ENCODE data around the gene ANKRD12. TPM values are rescaled to one million over a fixed set of nuclear protein-coding genes. Genes with fewer than 3 reads are reported as not detected.

The ANKRD12 gene
- total and polyA plus RNA-seq, 10 of the 15 experiments (the other 5 are each of a cell fraction or from before 2014, with no cell fraction given) = 5.9 to 45.7 (median 20.2) TPM

GRCh38 chr18:9319333-9319732, 182.8 kb downstream of the ANKRD12 start:
- intact Hi-C loops (cut with micrococcal nuclease; ENCODE audit: unreplicated experiment) = no loop called here
- H3K4me3 ChIP-seq = no peak overlapping the region
- in situ Hi-C loops (cut with MboI) = no loop called here
- ATAC-seq (no peak), FAIRE-seq (no peak), DNase-seq (ENCODE audit: low read depth, low spot score) (no peak)
- no peaks in the 10 kb centered on the region for H3K9me3 ChIP-seq (replicated peaks; ENCODE audit: control insufficient read depth, insufficient read depth, low read length)
- no peaks in the 10 kb centered on the region for H4K20me1 ChIP-seq (ENCODE audit: control insufficient read depth, insufficient read depth)
- H3K4me2 ChIP-seq (ENCODE audit: control insufficient read depth, insufficient read depth) = no peak overlapping the region
- H3K36me3 ChIP-seq (ENCODE audit: control insufficient read depth in 2 of 2, insufficient read depth in 2 of 2, low read length in 1 of 2) = no peaks in the 10 kb centered on the region
- H3K27ac ChIP-seq (ENCODE audit: control insufficient read depth, insufficient read depth) = no peak overlapping the region
- SMC1A ChIA-PET (ENCODE audit: uncharacterized antibody, unreplicated experiment) = no interaction called here
- POLR2A ChIA-PET = no interaction called here
- RAD21 ChIA-PET (ENCODE audit: unreplicated experiment) = no interaction called here
- H2AFZ ChIP-seq (ENCODE audit: control insufficient read depth, low read depth, low read length) = no peak overlapping the region
- CTCF ChIA-PET = no interaction called here
- no peak for TF ChIP-seq ZNF207 (IDR thresholded peaks at IDR 0.05; ENCODE audit: borderline replicate concordance)
- no peak for TF ChIP-seq KAT2A (conservative IDR thresholded peaks at IDR 0.05; ENCODE audit: control insufficient read depth, low read depth, low read length)
- TF ChIP-seq SUZ12 (IDR thresholded peaks at IDR 0.05; ENCODE audit: unreplicated experiment) = no peak
- TF ChIP-seq TCF3 (IDR thresholded peaks at IDR 0.05; ENCODE audit: borderline replicate concordance, insufficient read depth, low read depth, low read length) = no peak
- no peak for TF ChIP-seq GATAD2B (conservative IDR thresholded peaks at IDR 0.05; ENCODE audit: low read depth)
- no peak for TF ChIP-seq E2F8 (IDR thresholded peaks at IDR 0.05; ENCODE audit: low read depth, partially characterized antibody)
- TF ChIP-seq NRF1 (conservative IDR thresholded peaks at IDR 0.05; ENCODE audit: low read depth, low read length) = no peak
- TF ChIP-seq IRF5 (IDR thresholded peaks at IDR 0.05; ENCODE audit: borderline replicate concordance) = no peak
- no peak for TF ChIP-seq HDAC6 (IDR thresholded peaks at IDR 0.05; ENCODE audit: unreplicated experiment)
- no peak for TF ChIP-seq NFIC (IDR thresholded peaks at IDR 0.05; ENCODE audit: low read depth, low read length)
- no peak for TF ChIP-seq SREBF1 (IDR thresholded peaks at IDR 0.05; ENCODE audit: low read length)
- TF ChIP-seq NBN (IDR thresholded peaks at IDR 0.05) = no peak
- no peak for TF ChIP-seq MEF2B (IDR thresholded peaks at IDR 0.05; ENCODE audit: partially characterized antibody, poor library complexity, severe bottlenecking)
- no peaks in the 10 kb centered on the region for H3K27me3 ChIP-seq (replicated peaks in 1 of 2; ENCODE audit: control insufficient read depth in 2 of 2, insufficient read depth in 2 of 2, low read length in 1 of 2)
- BruUV-seq (replicated peaks) = no TSS peak
- WGBS (ENCODE audit: insufficient coverage, insufficient replicate concordance, low lambda C conversion rate, missing lambda C conversion rate) = 0% methylated on average over 1 of the region's 1 CpG
- H3K9ac ChIP-seq (ENCODE audit: control insufficient read depth, insufficient read depth, low read length) = no peak overlapping the region
- no peaks in the 10 kb centered on the region for H3K4me1 ChIP-seq (ENCODE audit: control insufficient read depth, insufficient read depth, low read length)
- no peaks in the 10 kb centered on the region for H3K79me2 ChIP-seq (ENCODE audit: control insufficient read depth, insufficient read depth, low read length)

Data from GM12878 (cell line).